K562 (cell line): ENCODE data around the gene LRMDA.

Experiments
- CEBPB ChIP-seq: fragments of 450-650 bp; IDR thresholded peaks from 2 replicates; pipeline ENCODE4 v1.6.1; 2016; ENCODE audit warnings: missing genetic modification characterization, missing compliant biosample characterization
- EP300 ChIP-seq: IDR thresholded peaks from 2 replicates; pipeline ENCODE4 v1.6.1; 2012; ENCODE audit warnings: low read length, improper control_type of control experiment
- GATA2 ChIP-seq: sonication (generic); formaldehyde crosslinking; IDR thresholded peaks from 2 replicates; pipeline ENCODE4 v1.4.0; 2020; ENCODE audit warnings: mild to moderate bottlenecking, missing genetic modification reagents
- NFE2 ChIP-seq: IDR thresholded peaks from 2 replicates; pipeline ENCODE4 v1.6.1; 2014; ENCODE audit warnings: antibody characterized with exemption, low read depth
- NFE2L1 ChIP-seq: fragments of 450-650 bp; IDR thresholded peaks from 2 replicates; pipeline ENCODE4 v1.6.1; 2016; ENCODE audit warnings: missing genetic modification characterization, low read depth, mild to moderate bottlenecking, missing compliant biosample characterization, moderate library complexity, borderline replicate concordance
- RBM34 ChIP-seq: fragments of 200-400 bp; formaldehyde crosslinking; IDR thresholded peaks from 2 replicates; pipeline ENCODE4 v1.6.1; 2018; ENCODE audit warnings: low read length, borderline replicate concordance; ENCODE audit not compliant: insufficient read depth
- SMC3 ChIP-seq: conservative IDR thresholded peaks from 2 replicates; pipeline ENCODE4 v1.6.1; 2011; ENCODE audit warnings: low read depth, low read length, improper control_type of control experiment; ENCODE audit not compliant: insufficient read depth

DNA sequence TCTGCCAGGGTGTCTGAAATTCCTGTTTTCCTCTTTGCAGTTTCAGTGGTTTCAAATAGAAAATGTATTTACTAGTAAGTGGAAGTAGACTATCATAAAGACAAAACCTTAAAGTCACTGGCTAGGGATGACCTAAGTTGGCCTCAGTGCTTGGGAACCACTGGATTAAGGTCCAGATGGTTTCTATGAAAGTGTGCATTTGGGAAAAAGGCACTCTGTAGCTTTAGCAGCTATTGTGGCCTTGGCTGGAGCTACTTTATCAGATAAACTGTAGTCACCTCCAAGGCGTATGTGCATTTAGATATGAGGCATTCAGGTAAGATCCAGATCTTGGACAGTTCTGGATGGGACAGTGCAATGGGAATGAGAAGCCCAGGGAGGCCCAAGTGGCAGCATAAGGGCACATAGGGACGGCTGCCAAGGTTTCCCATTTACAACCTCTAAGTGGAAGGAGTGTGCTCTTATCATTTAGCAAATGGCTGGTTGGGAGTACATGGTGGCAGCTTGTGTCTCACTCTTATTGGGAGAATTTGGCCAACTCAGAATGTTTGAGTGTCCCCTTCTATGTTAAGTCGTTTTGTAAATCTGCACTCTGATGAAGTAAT, 185.6 kb downstream of the LRMDA start:
- no peak for TF ChIP-seq GATA2 (CRISPR knock-in tag)
- no peak for TF ChIP-seq NFE2L1
- no peak for TF ChIP-seq EP300
- TF ChIP-seq CEBPB (tag): no peak
- no peak for TF ChIP-seq SMC3
- TF ChIP-seq NFE2: no peak
- TF ChIP-seq RBM34: no peak
